Stimulated activated CD8-positive, alpha-beta memory T cell treated with anti-CD3 and anti-CD28 coated beads, Interleukin-15, amount 100 ng/mL, for 1 hour (primary cell): ENCODE data around the gene PPM1A.

Source experiments
- DNase-seq: peaks from one replicate; pipeline ENCODE4 v3.0.0-alpha.2; 2020; ENCODE audit warnings: low read depth

Gene PPM1A

GRCh38 chr14:60248697-60249318, at the start of gene PPM1A:
Gene PPM1A, plus strand, starts transcription at chr14:60249221. Its CDS starts 33,483 bp downstream, at chr14:60282704.
- peak; percentile 92 for DNase-seq

DNA sequence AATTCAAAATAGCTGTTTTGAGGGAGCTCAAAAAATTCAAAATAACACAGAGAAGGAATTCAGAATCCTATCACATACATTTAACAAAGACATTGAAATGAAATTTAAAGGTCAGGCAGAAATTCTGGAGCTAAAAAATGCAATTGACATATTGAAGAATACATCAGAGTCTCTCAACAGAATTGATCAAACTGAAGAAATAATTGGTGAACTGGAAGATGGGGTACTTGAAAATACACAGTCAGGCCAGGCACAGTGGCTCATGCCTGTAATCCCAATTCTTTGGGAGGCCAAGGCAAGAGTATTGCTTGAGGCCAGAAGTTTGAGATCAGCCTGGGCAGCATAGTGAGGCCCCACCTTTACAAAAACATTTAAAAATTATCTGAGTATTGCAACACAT, 49.7 kb upstream of the PPM1A start:
- DNase-seq: no peak

DNA sequence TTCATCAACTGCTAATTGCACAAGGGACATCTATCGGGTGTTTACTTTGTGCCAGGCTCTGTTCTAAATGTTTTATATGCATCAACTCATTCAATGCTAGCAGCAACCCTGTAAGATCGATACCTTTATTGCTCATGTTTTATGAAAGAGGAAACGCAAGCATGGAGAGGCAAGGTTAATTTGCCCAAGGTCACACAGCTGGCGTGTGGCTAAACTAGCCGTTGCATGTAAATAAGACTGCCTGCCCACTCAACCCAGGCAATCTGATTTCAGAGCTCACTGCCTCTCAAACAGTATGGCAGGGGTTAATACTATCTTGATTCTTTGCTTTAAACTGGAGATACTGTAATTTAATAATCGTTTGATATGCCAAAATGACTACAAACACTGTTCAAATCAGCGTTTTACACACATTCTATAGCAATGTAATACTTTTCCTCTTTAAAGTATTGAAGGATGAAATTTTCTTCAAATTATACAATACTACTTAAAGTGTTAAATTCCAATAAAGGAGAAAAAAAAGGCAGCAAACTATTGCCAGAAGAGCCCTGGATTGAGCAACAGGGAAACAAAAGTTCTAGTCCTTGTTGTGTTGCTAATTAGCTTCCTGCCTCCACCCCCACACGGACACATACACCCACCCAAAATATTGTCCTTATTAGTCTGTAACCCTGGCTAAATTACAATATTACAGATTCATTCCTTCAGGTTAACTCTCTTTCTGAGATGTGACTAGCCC, 44.7 kb upstream of the PPM1A start:
- no peak for DNase-seq

- no peak for DNase-seq
Observed at GRCh38 chr14:60204843-60205774, 43.9 kb upstream of the PPM1A start.

DNA sequence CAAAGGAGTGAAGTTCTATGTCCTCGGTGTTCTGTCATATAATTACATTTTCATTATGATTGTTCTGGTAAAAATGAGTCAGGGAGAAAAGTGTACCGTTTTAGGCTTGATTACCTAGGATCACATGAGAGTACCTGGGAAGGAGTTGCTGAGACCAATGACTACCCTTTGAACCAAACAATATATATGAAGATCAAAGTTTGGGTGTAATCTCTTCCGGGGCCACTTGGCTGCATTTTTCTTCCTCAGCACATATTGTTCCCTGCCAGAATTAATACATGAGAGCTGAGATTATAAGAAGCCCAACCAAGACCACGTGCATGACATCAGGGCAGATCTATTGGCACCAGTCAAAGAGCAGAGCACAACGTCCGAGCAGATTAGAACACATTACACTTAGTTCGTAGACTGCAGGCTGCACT, 42.8 kb upstream of the PPM1A start:
- DNase-seq: no peak

GRCh38 chr14:60206837-60207533, 42.0 kb upstream of the PPM1A start:
- DNase-seq: no peak

GRCh38 chr14:60210703-60211102, 38.3 kb upstream of the PPM1A start:
- DNase-seq: no peak

DNA sequence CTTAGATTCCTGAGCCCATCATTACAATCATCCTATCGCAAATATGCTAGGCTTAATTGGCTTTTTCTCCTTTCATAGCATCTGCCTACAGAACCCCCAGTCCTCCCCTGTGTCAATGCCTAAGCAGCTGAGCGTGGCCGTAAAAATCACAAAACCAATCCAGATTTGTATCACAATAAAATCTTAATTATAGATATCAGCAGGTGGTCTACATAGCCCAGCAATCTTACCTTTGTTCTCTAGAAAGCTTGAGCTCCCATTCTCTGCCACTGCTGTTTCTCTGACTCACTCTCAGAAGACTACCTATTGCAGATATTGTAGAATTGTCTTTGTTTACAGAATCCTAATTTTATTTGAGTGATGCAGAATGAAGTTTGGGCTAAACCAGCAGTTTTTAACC, 37.9 kb upstream of the PPM1A start:
- DNase-seq: no peak

DNA sequence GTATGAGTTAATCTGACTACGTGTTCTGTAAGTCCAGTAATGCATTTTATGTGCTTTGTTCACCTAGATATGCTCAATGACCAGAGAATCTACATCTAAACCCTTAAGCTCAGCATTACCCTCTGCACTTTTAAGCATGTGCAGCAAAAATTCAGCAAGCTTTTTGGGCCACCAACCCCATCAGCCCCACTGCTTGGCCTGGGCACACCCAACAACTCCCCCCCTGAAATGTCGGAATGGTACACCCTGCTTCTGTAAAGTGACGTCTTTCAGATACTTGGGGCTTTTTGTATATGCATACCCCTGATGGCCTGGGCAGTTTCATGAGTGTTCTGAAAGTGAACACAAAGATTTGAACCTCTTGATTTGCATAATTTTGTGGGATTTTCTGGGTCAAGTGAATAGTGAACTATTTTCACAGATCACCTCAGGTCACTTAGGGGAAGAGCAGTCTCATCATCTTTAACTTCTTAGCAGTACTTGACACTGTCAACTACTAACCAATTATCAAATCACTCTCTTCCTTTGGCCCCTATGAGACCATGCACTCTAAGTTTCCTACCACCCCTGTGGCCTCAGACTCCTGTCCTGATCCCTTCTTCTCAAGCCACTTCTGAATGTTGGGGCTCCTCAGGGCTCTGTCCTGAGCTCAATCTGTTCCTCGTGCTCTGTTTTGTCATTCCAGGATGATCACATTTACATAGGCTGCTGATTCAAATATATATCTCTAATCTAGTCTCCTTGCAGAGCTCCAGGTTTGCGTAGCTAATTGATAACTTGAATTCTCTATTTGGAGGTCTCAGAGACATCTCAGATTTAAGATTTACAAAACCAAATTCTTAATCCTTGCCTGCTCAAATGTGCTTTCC, 36.3 kb upstream of the PPM1A start:
- no peak for DNase-seq

- no peak for DNase-seq
Observed at GRCh38 chr14:60214003-60214402, 35.0 kb upstream of the PPM1A start.

GRCh38 chr14:60214415-60215126, 34.5 kb upstream of the PPM1A start:
- DNase-seq: no peak

DNA sequence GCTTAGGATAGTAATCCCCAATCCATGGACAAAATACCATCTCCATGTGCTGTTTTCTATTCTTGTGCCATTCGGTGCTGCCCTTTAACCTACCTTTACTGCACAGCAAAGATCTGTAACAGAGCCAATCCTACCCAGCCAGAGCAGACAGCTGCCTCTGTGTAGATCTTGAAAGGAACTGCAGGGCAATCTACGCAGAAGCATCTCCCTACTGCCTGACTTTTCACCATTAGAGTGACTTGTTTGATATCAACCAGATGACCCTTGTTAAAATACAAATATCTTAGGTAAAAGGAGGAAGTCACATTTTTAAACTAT, 33.9 kb upstream of the PPM1A start:
- no peak for DNase-seq

DNA sequence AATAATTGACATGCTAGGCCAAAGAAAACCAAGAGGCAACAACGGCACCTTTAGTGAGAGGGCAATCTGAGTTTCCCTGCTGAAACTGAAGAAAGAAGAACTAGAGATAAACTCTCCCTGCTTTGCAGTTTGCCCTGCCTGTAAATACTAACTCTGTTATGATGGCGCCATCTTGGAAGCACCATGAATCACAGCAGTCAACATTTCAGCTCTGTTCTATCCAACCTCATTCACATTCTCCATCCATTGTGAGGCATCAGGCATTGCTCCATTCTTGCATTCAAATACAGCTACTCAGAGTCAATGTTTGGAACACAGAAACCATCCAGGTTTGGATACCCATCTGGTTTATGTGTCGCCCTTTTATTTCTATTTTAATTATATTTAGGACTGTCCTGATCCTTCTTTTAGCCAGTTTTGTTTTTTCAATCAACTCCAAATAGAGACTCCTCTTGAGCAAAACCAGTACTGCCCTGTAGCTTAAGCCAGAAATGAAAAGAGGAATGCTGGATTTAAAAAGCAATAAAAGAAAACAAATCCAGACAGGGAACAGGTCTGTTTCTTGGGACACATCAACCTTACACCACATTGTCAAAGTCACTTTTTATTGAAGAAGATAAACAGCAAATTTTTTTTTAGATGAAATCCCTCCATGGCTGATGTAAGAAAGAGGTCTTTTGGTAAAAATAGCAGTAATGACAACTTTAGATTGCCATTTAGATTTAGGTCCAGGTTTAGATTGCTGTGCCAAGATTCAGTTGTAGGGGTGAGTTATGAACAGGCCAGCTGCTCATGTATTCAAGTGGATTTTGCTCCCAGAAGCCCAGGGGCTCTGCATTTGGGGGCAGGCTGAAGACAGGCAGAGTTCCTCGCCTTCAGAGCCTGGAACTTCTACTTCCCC, 33.3 kb upstream of the PPM1A start:
- no peak for DNase-seq

- no peak for DNase-seq
Observed at GRCh38 chr14:60217713-60218112, 31.3 kb upstream of the PPM1A start.

DNA sequence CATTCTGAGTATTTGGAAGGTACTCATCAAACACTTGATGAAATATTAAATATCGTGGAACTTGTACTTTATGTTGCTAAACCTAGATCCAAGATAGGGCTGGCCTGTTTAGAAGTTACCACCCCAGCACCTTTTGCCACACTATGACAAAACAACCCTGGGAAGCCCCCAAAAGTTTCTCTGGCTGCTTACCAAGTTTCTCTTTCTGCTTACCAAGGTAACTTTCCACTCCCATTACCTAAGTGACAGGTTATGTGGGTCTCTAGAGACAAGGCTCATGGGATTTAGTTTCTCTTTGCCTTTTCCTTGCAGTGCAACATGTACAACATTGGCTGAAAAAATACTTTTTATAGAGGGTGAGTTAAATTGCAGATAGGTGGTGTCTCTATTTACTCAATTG, 28.9 kb upstream of the PPM1A start:
- DNase-seq: no peak

GRCh38 chr14:60220917-60221316, 28.1 kb upstream of the PPM1A start:
- DNase-seq: no peak

DNA sequence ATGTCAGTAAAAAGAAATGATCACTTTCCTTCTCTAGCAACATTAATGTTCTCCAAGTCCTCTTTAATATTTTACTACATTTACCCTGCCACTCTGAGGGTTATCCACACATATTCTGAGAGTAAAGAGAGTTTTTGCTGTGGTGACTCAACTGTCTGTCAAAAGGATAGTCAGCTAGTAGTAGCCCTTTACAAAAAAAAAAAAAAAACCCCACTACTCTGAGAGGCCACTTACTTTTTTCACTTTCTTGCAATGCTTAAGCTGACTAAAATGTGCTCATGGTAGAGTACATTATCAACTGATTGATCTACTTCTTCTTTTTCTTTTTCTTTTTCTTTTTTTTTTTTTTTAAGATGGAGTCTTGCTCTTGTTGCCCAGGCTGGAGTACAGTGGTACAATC, 27.6 kb upstream of the PPM1A start:
- DNase-seq: no peak

GRCh38 chr14:60222820-60223219, 26.2 kb upstream of the PPM1A start:
- no peak for DNase-seq

GRCh38 chr14:60225265-60225664, 23.8 kb upstream of the PPM1A start:
- no peak for DNase-seq

GRCh38 chr14:60226298-60226697, 22.7 kb upstream of the PPM1A start:
- no peak for DNase-seq
